GM21447 (cell line): ENCODE results near the gene SLC9A9.
"Not testable (repeated sequence)": the region's sequence is repeated elsewhere in the genome, so short reads cannot be mapped to it uniquely, and the experiment has no call there.

Experiments
- ATAC-seq: cut with Tn5 transposase; IDR thresholded peaks from one replicate; pipeline ENCODE4 v1.9.1; 2021; ENCODE audit not compliant: unreplicated experiment

Gene SLC9A9

DNA sequence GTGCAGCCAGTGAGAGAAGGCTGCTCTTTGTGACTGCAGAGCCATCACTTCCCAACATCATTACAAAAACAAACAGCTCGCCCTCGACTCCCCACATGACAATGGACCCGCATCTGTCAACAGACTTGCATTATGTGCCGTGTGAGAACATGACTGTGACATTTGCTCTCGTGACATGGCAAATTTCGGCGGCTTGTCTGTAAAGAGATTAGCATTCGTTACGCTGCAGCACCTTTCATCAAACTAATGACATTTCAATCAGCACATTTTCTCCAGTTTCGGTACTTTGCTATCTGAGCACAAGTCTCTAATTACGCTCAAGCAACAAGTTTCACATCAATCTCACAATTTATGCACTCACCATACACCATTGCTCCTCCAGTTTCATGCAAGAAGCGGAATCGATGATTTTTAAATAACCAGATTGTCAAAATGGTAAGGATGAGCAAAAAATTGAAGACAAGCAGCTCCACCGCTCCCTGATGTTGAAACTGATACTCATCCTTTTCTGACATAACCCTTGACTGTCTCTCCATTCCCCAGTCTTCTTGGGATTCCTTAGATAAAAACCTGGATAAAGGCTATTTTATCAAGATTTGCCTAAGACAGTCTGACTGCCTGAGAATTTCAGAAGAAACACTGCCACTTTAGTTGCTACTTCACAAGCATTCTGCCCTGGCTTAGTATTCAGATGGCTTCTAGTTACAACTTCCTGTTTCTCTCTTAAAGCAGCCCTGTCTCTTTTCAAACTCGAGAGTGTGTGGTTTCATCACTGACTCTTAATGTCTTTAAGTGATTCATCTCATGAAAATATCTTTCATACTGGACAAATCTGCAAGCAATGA, at the start of gene SLC9A9:
TSS of gene SLC9A9 (minus strand) at position 682 of the 845 bp plus-strand sequence. CDS start at position 536, 146 bp downstream.
- ATAC-seq: peak; percentile 89

GRCh38 chr3:143897576-143898295, 49.5 kb upstream of the SLC9A9 start:
- ATAC-seq: no peak

- ATAC-seq: no peak
Observed at GRCh38 chr3:143896486-143896885, 48.2 kb upstream of the SLC9A9 start.

- ATAC-seq: no peak
Observed at GRCh38 chr3:143895805-143896204, 47.5 kb upstream of the SLC9A9 start.

GRCh38 chr3:143888846-143889245, 40.6 kb upstream of the SLC9A9 start:
- ATAC-seq: no peak

DNA sequence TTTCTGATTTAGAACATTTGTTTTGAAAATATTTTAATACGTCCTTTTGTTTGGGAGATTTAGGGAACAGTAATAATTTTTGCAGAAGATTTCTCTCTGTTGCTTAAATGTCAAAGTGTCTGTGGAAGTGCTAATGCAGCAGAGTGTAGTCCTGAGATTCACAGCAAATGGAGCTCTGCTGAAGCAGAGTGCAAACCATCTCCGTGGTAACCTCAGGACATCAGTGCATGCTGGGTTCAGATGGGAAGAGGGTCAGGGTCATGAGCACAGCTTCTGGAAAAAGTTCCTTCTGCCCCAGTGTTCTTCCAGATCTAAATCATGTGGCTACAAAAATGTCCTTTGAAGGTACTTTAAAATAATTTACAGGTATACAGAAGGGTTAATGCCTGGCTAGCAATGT, 39.9 kb upstream of the SLC9A9 start:
- no peak for ATAC-seq

DNA sequence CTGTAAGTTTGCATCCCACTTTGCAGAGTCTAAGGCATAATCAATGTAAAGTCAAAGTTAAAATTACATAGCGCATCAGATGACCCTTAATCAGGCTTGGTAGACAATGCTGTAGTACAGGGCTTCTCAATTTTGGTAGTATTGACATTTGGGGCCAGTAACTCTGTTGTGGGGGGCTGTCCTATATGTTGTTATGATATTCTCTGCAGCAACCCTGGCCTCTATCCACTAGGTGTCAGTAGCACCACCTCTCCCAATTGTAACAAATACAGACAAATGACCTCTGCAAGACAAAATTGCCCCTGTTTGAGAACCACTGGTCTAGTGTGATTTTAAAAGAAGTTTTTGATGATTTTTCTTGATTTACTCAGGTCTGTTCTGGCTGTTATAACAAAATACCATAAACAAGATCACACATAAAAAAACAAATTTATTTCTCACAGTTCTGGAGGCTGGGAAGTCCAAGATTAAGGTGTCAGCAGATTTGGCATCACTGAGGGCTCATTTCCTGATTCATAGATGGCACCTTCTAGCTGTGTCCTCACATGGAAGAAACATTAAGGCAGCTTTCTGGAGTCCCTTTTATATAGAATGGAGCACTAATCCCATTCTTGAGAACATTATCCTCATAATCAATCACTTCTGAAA, 37.6 kb upstream of the SLC9A9 start:
- ATAC-seq: peak; percentile 98

DNA sequence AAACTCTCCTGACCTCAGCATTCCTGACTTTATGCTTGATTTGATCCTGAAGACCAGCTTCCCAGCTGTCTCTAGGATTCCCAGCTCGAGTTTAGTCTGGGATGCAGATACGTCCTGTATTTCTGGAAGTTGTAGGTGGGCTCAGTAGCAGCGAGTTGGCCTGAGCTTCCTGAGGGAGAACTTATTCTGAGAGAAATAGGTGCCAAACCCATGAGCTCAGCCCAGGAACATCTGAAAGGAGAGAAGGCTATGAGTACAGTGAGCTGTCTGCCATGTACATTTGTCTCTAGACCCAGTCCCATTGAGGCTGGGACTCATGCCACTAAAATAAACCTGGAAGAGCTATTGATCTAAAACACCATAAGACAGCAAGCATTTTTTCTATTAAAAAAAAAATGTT, 36.6 kb upstream of the SLC9A9 start:
- no peak for ATAC-seq

- no peak for ATAC-seq
Observed at GRCh38 chr3:143883151-143883550, 34.9 kb upstream of the SLC9A9 start.

GRCh38 chr3:143881095-143881494, 32.8 kb upstream of the SLC9A9 start:
- no peak for ATAC-seq

GRCh38 chr3:143875546-143875945, 27.3 kb upstream of the SLC9A9 start:
- no peak for ATAC-seq

DNA sequence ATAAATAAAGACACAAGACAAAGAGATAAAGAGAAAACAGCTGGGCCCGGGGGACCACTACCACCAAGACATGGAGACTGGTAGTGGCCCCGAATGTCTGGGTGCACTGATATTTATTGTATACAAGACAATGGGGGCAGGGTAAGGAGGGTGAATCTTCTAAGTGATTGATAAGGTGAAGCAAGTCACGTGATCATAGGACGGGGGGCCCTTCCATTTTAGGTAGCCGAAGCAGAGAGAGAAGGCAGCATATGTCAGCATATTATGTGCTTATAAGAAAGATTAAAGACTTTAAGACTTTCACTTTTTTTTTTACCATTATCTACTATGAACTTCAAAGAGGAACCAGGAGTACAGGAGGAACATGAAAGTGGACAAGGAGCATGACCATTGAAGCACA, 25.3 kb upstream of the SLC9A9 start:
- not testable (repeated sequence) for ATAC-seq

DNA sequence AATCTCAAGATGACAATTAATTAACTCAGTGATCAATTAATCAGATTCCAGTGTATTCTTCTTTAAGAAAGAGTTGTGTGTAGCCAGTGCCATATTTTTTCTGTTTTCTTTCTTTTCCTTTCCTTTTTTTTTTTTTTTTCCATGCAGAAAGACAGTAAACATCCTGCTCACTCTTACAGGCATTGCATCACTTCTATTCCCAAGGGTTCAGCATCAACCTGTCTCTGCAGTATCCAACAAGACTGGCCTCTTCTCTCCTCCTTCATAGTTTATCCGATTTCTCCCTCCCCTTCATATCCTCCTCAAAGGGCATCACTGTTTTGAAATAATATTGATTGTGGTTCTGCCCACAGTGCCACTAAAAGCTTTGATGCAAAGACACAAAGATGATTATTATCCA, 17.0 kb upstream of the SLC9A9 start:
- ATAC-seq: no peak

- no peak for ATAC-seq
Observed at GRCh38 chr3:143859465-143860203, 11.4 kb upstream of the SLC9A9 start.

DNA sequence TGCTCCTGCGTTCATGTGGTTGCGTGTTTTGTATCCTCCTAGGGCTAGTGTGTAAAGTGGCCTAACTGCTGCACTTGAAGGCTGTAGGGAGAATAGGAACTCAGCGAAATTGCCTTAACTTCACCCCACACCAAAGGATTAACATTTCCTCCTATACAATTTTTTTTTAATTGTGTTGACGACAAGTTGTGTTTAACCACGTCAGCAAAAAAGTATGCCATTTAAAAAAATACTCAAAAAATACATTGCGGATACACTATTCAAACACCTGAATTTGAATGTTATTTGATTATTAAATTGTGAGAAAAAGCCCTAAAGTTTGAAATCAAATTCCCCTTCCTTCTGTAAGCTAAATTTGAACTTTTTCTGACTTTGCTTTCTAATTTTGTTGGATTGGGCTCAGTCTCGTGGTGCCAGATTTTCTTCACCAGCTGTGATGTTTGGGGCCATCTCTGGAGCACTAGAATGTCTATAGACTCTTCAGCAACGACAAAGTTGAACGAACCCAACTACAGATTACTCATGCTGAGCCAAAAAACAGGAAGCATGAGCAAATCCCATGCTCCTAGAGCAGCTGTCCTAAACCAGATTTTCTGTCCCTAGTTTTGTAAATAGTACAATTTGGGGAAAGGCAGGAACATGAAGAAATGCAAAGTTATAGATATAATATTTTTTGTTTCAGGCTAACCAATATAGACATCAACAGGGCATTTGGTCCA, 8.1 kb upstream of the SLC9A9 start:
- no peak for ATAC-seq

- no peak for ATAC-seq
Observed at GRCh38 chr3:143855183-143855582, 6.9 kb upstream of the SLC9A9 start.

- ATAC-seq: no peak
Observed at GRCh38 chr3:143851331-143852017, 3.2 kb upstream of the SLC9A9 start.

DNA sequence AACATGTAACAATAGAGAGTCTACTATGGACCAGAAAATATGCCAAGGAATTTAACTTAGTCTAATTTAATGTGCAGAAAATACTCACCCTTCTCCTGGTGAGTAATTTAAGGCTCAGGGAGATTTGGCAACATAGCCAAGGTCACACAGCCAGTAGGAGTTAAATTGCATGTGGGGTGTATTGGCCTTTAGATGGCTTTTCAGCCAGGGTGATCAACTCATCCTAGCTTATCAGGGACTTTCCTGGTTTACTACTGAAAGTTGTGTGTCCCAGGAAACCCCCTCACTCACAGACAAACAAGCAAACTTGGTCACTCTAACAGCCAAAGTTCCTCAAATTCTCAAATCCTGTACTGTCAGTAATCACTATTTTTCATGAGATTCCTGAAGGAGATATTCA, 2.6 kb upstream of the SLC9A9 start:
- no peak for ATAC-seq

DNA sequence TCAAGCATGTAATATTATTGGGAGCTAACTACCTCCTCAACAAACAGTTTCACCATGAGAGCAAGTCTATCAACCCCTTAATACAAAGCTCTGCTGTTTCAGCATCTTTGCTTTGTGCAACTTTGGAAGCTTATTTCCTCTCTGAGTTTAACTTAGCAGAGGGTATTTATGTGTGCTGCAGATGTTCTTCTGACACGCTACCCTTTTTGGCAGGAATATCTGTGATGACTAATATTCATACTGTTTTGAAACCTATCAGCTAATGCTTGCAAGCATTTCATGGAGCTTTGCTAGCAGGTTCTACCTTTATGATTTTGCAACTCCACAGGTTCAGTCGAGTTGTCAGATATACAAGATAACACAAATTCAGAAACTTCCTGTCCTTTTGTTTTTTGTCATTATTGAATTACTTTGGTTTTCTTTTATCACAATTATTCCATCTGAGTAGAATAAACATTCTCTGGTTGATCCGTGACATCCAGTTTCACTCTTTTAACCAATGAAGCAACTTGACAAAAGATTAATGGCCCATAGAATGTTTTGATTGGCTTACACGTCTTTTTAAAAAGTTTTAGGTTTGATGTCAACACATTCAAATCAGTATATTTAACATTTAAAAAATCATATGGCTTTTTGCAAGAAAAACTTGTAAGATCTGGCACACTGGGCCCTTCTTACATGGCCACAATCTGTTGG, 1.7 kb upstream of the SLC9A9 start:
- ATAC-seq: peak; percentile 56
